Measurements from ENCODE around the gene SLC25A13. TPM values are rescaled to one million over a fixed set of nuclear protein-coding genes. Genes with fewer than 3 reads are reported as not detected.
A peak's percentile ranks its signal among the peaks of the same experiment; 100 is the strongest.

Gene SLC25A13
- total RNA-seq, 2 donors from 2014 or later, result 6.5 to 12.8 TPM

- Mint-ChIP-seq H3K4me3 (no peak overlapping the region), H3K27ac (no peak overlapping the region), H3K36me3 (ENCODE audit: low read depth) (no peaks in the 10 kb centered on the region), H3K27me3 (no peaks in the 10 kb centered on the region), H3K4me1 (peaks cover 24% of the 10 kb centered on the region), H3K9me3 (no peaks in the 10 kb centered on the region)
- no peak for ATAC-seq (replicated peaks)
These were observed 7.3 kb downstream of the SLC25A13 start for GRCh38 chr7:96314402-96315124.

- peaks cover 24% of the 10 kb centered on the region for H3K4me1 Mint-ChIP-seq
- no peak for ATAC-seq (replicated peaks)
- no peak overlapping the region for H3K4me3 Mint-ChIP-seq
- no peaks in the 10 kb centered on the region for H3K36me3 Mint-ChIP-seq (ENCODE audit: low read depth)
- H3K27ac Mint-ChIP-seq, result no peak overlapping the region
- H3K27me3 Mint-ChIP-seq, result no peaks in the 10 kb centered on the region
- no peaks in the 10 kb centered on the region for H3K9me3 Mint-ChIP-seq
These were observed 8.0 kb downstream of the SLC25A13 start for GRCh38 chr7:96313940-96314339.

- Mint-ChIP-seq H3K9me3 (no peaks in the 10 kb centered on the region), H3K36me3 (ENCODE audit: low read depth) (peaks cover 6% of the 10 kb centered on the region), H3K4me1 (peaks cover 20% of the 10 kb centered on the region), H3K27me3 (no peaks in the 10 kb centered on the region), H3K27ac (no peak overlapping the region), H3K4me3 (no peak overlapping the region)
- ATAC-seq (replicated peaks), result no peak
These were observed 9.4 kb downstream of the SLC25A13 start for GRCh38 chr7:96312502-96312901.

- Mint-ChIP-seq H3K4me1 (peaks cover 20% of the 10 kb centered on the region), H3K27ac (no peak overlapping the region), H3K9me3 (no peaks in the 10 kb centered on the region), H3K27me3 (no peaks in the 10 kb centered on the region), H3K36me3 (ENCODE audit: low read depth) (peaks cover 6% of the 10 kb centered on the region), H3K4me3 (no peak overlapping the region)
- ATAC-seq (replicated peaks), result no peak
These were observed 9.9 kb downstream of the SLC25A13 start for GRCh38 chr7:96311967-96312366.

GRCh38 chr7:96310110-96310509, 11.8 kb downstream of the SLC25A13 start:
- no peak overlapping the region for H3K27ac Mint-ChIP-seq
- H3K4me3 Mint-ChIP-seq, result no peak overlapping the region
- H3K9me3 Mint-ChIP-seq, result no peaks in the 10 kb centered on the region
- peaks cover 6% of the 10 kb centered on the region for H3K36me3 Mint-ChIP-seq (ENCODE audit: low read depth)
- ATAC-seq (replicated peaks), result no peak
- peaks cover 20% of the 10 kb centered on the region for H3K4me1 Mint-ChIP-seq
- no peaks in the 10 kb centered on the region for H3K27me3 Mint-ChIP-seq

- Mint-ChIP-seq H3K9me3 (no peaks in the 10 kb centered on the region), H3K27ac (no peak overlapping the region), H3K27me3 (no peaks in the 10 kb centered on the region), H3K4me3 (no peak overlapping the region), H3K4me1 (peaks cover 19% of the 10 kb centered on the region), H3K36me3 (ENCODE audit: low read depth) (peaks cover 6% of the 10 kb centered on the region)
- ATAC-seq (replicated peaks), result no peak
These were observed 13.0 kb downstream of the SLC25A13 start for GRCh38 chr7:96308950-96309263.

- Mint-ChIP-seq H3K4me1 (peaks cover 22% of the 10 kb centered on the region), H3K9me3 (no peaks in the 10 kb centered on the region), H3K27me3 (no peaks in the 10 kb centered on the region), H3K4me3 (no peak overlapping the region), H3K27ac (no peak overlapping the region), H3K36me3 (ENCODE audit: low read depth) (peaks cover 6% of the 10 kb centered on the region)
- no peak for ATAC-seq (replicated peaks)
These were observed 13.5 kb downstream of the SLC25A13 start for GRCh38 chr7:96308253-96308949.

- H3K4me1 Mint-ChIP-seq, result peaks cover 24% of the 10 kb centered on the region
- H3K4me3 Mint-ChIP-seq, result no peak overlapping the region
- H3K27me3 Mint-ChIP-seq, result no peaks in the 10 kb centered on the region
- H3K27ac Mint-ChIP-seq, result no peak overlapping the region
- no peaks in the 10 kb centered on the region for H3K9me3 Mint-ChIP-seq
- peaks cover 6% of the 10 kb centered on the region for H3K36me3 Mint-ChIP-seq (ENCODE audit: low read depth)
- ATAC-seq (replicated peaks), result no peak
These were observed 15.3 kb downstream of the SLC25A13 start for GRCh38 chr7:96306385-96307125.

- H3K4me1 Mint-ChIP-seq, result peaks cover 19% of the 10 kb centered on the region
These were observed 16.0 kb downstream of the SLC25A13 start for GRCh38 chr7:96305915-96306314.

GRCh38 chr7:96304573-96304972, 17.3 kb downstream of the SLC25A13 start:
- no peaks in the 10 kb centered on the region for H3K9me3 Mint-ChIP-seq
- no peak for ATAC-seq (replicated peaks)
- peaks cover 19% of the 10 kb centered on the region for H3K4me1 Mint-ChIP-seq
- peaks cover 6% of the 10 kb centered on the region for H3K36me3 Mint-ChIP-seq (ENCODE audit: low read depth)
- peak overlapping the region; percentile 71 for H3K27ac Mint-ChIP-seq
- H3K4me3 Mint-ChIP-seq, result peak overlapping the region; percentile 15
- H3K27me3 Mint-ChIP-seq, result no peaks in the 10 kb centered on the region

More at GRCh38 chr7:96305915-96306314, 16.0 kb downstream of the SLC25A13 start:
- Mint-ChIP-seq H3K36me3 (ENCODE audit: low read depth) (peaks cover 6% of the 10 kb centered on the region), H3K9me3 (no peaks in the 10 kb centered on the region), H3K27ac (no peak overlapping the region), H3K4me3 (no peak overlapping the region), H3K27me3 (no peaks in the 10 kb centered on the region)
- ATAC-seq (replicated peaks), result no peak

- Mint-ChIP-seq H3K9me3 (no peaks in the 10 kb centered on the region), H3K4me1 (peaks cover 19% of the 10 kb centered on the region), H3K27ac (peak overlapping the region; percentile 71), H3K27me3 (no peaks in the 10 kb centered on the region), H3K4me3 (peak overlapping the region; percentile 15), H3K36me3 (ENCODE audit: low read depth) (peaks cover 6% of the 10 kb centered on the region)
- ATAC-seq (replicated peaks), result peak; percentile 91
These were observed 18.0 kb downstream of the SLC25A13 start for GRCh38 chr7:96303686-96304443.

GRCh38 chr7:96303105-96303685, 18.7 kb downstream of the SLC25A13 start:
- Mint-ChIP-seq H3K9me3 (no peaks in the 10 kb centered on the region), H3K4me3 (no peak overlapping the region), H3K4me1 (peaks cover 19% of the 10 kb centered on the region), H3K36me3 (ENCODE audit: low read depth) (peaks cover 2% of the 10 kb centered on the region), H3K27me3 (no peaks in the 10 kb centered on the region), H3K27ac (peak overlapping the region; percentile 71)
- no peak for ATAC-seq (replicated peaks)

- ATAC-seq (replicated peaks), result no peak
- Mint-ChIP-seq H3K36me3 (ENCODE audit: low read depth) (peaks cover 8% of the 10 kb centered on the region), H3K9me3 (no peaks in the 10 kb centered on the region), H3K4me3 (no peak overlapping the region), H3K27ac (no peak overlapping the region), H3K4me1 (peaks cover 19% of the 10 kb centered on the region), H3K27me3 (no peaks in the 10 kb centered on the region)
These were observed 20.9 kb downstream of the SLC25A13 start for GRCh38 chr7:96300986-96301385.

GRCh38 chr7:96300502-96300901, 21.4 kb downstream of the SLC25A13 start:
- Mint-ChIP-seq H3K36me3 (ENCODE audit: low read depth) (peaks cover 12% of the 10 kb centered on the region), H3K27ac (no peak overlapping the region), H3K9me3 (no peaks in the 10 kb centered on the region), H3K27me3 (no peaks in the 10 kb centered on the region), H3K4me1 (peaks cover 19% of the 10 kb centered on the region), H3K4me3 (no peak overlapping the region)
- ATAC-seq (replicated peaks), result no peak
